Heart left ventricle (tissue), 16 donors: ENCODE results near the gene FOLR2. TPM values are rescaled to one million over a fixed set of nuclear protein-coding genes. Genes with fewer than 3 reads are reported as not detected.

Experiments used
- ATAC-seq, 4 donors: fragments of 200-7000 bp; cut with Tn5 transposase; one replicate each; pipeline ENCODE4 v1.9.1; 2020 to 2022; ENCODE audit warnings: moderate library complexity in 4 of 4, mild to moderate bottlenecking in 3 of 4, moderate number of reproducible peaks in 1 of 4
- DNase-seq, 5 donors: peaks; one replicate each; pipeline ENCODE4 v3.0.0-alpha.2; 2020
- H3K27ac ChIP-seq, 12 donors: fragments of 200-600 bp; sonication (generic) in 4 of 12; one replicate each; pipeline versions ENCODE4 v1.5.0 to v1.8.0; 2016 to 2022; ENCODE audit warnings: mild to moderate bottlenecking in 2 of 12
- H3K27me3 ChIP-seq, 9 donors: fragments of 200-600 bp; sonication (generic) in 2 of 9; one replicate each; pipeline versions ENCODE4 v1.5.1 to v1.8.0; 2016 to 2022; ENCODE audit warnings: mild to moderate bottlenecking in 3 of 9
- H3K36me3 ChIP-seq, 9 donors: fragments of 200-600 bp; sonication (generic) in 2 of 9; one replicate each; pipeline versions ENCODE4 v1.5.0 to v1.8.0; 2018 to 2022; ENCODE audit warnings: mild to moderate bottlenecking in 2 of 9
- H3K4me1 ChIP-seq, 12 donors: fragments of 200-600 bp; sonication (generic) in 4 of 12; one replicate each; pipeline versions ENCODE4 v1.5.0 to v1.8.0; 2016 to 2022; ENCODE audit warnings: mild to moderate bottlenecking in 3 of 12
- H3K4me3 ChIP-seq, 12 donors: fragments of 200-600 bp; sonication (generic) in 4 of 12; one replicate each; pipeline versions ENCODE4 v1.5.0 to v1.8.0; 2017 to 2022; ENCODE audit warnings: mild to moderate bottlenecking in 9 of 12, moderate library complexity in 4 of 12
- H3K9me3 ChIP-seq, 12 donors: fragments of 200-600 bp; sonication (generic) in 4 of 12; one replicate each; pipeline versions ENCODE4 v1.5.0 to v1.8.0; 2016 to 2022; ENCODE audit warnings: mild to moderate bottlenecking in 1 of 12
- CTCF ChIP-seq, 12 donors: fragments of 200-600 bp; sonication (generic) in 4 of 12; IDR thresholded peaks; one replicate each; pipeline versions ENCODE4 v1.5.0 to v1.8.0; 2018 to 2022; ENCODE audit warnings: antibody characterized with exemption in 12 of 12, mild to moderate bottlenecking in 5 of 12
- POLR2A ChIP-seq, 2 donors: fragments of 450-650 bp; IDR thresholded peaks; one replicate each; pipeline ENCODE4 v1.6.1; 2017; ENCODE audit warnings: antibody characterized with exemption in 2 of 2, mild to moderate bottlenecking in 2 of 2, moderate library complexity in 2 of 2
- WGBS, 4 donors: extraction: QIAGEN DNeasy Blood & Tissue Kit in 2 of 4; methylation state at CpG; one replicate each; pipeline versions ENCODE4 v1.1.5 to v1.1.7; 2013 to 2018; 5-methylcytosine and 5-hydroxymethylcytosine counted together
- intact Hi-C, 10 donors: fragments of 100-400 bp; cut with DNase I; formaldehyde crosslinking; loops; one replicate each; pipeline versions ENCODE4 v1.11.1 to v1.14.2; 2022
- polyA plus RNA-seq, 2 donors: library from polyadenylated mRNA; stranded (reverse); fragments of 200-250 nt; gene quantifications; one replicate each; pipeline ENCODE4 v1.2.3, GENCODE V29; 2013
- total RNA-seq, 9 donors: library from RNA; depleted of rRNA in 2 of 9; stranded (reverse); fragments of >200 nt in 2 of 9; fragmentation: NEBNext Ultra II Directional in 3 of 9; extraction: Animal tissue kit (Norgen Biotek cat#: 25700) in 3 of 9; gene quantifications; one replicate each; pipeline versions ENCODE4 v1.1.0 to v1.2.4, GENCODE V29; 2016 to 2023
- donor health status: ischemic (EF 13 %, LVEDD 7.1; RV severe dilation, severe dysfunction).
- donor health status: healthy with polysubstance abuse.
- donor health status: DM: no; HTN: yes; CAD: no.
- donor health status: DM: no; HTN: no; CAD: no.
- donor health status: ischemic (EF 25% LVEDD 6.9; RV normal size, moderate dysfunction).
- donor health status: ischemic (EF 25% LVEDD 5.7; RV mildly dilated, moderate dysfunction).
- donor health status: healthy.
- donor health status: DM: yes; HTN: yes; CAD: no.
- donor health status: ischemic (EF 35%, LVEDD 5.7; RV mildly dilated, moderate dysfunction).
- donor health status: nonischemic (EF 11% LVEDD 7.7; RV severe dilation, severe dysfunction).
- donor health status: DM: yes; HTN: yes; CAD: no.
- donor health status: PGD.
- donor health status: ischemic (EF 29% LVEDD 5.4; RV normal size, mild dysfunction).
- donor health status: nonischemic (EF 23%, LVEDD 6.1; RV moderate dilation, normal function).

The FOLR2 gene
- total and polyA plus RNA-seq, 11 donors, result 5.0 to 136 (median 14.6) TPM

- Histone ChIP-seq H3K36me3 (peaks cover 0 to 81% (median 78%) of the 10 kb centered on the region in 9 donors), H3K27me3 (no peaks in the 10 kb centered on the region), H3K9me3 (no peaks in the 10 kb centered on the region), H3K27ac (no peak overlapping the region), H3K4me1 (peaks cover 0 to 46% (median 16%) of the 10 kb centered on the region in 12 donors), H3K4me3 (no peak overlapping the region)
- TF ChIP-seq POLR2A (IDR thresholded peaks at IDR 0.05), result no peak
- TF ChIP-seq CTCF (IDR thresholded peaks at IDR 0.05), result no peak
- WGBS, 4 donors, result 92 to 95% (median 94%) methylated on average over 18 to 21 of the region's 21 CpGs
- ATAC-seq (no peak), DNase-seq (no peak)
- intact Hi-C loops, result loop anchor here in 3 of 10 donors (10.0 kb wide), 2 partner anchors 185 to 215 kb away; no protein-coding TSS in a partner anchor
Measured at GRCh38 chr11:72229925-72230763, 13.6 kb downstream of the FOLR2 start.

- ATAC-seq (peak in 1 of 4 donors; percentile 2), DNase-seq (no peak)
- no peak overlapping the region for H3K4me3 ChIP-seq
- H3K4me1 ChIP-seq, result peaks cover 0 to 38% (median 12%) of the 10 kb centered on the region in 12 donors
- H3K27ac ChIP-seq, result peak overlapping the region in 6 of 12 donors; percentile 18 to 66 (median 35)
- H3K36me3 ChIP-seq, result peaks cover 0 to 89% (median 85%) of the 10 kb centered on the region in 9 donors
- TF ChIP-seq CTCF (IDR thresholded peaks at IDR 0.05), result no peak
- no peak for TF ChIP-seq POLR2A (IDR thresholded peaks at IDR 0.05)
- intact Hi-C loops, result loop anchor here in 1 of 10 donors (10.0 kb wide), 1 partner anchor 184 kb away; no protein-coding TSS in a partner anchor
- WGBS, 4 donors, result 85 to 91% (median 87%) methylated on average over 10 to 18 of the region's 18 CpGs
- no peaks in the 10 kb centered on the region for H3K9me3 ChIP-seq
- no peaks in the 10 kb centered on the region for H3K27me3 ChIP-seq
Measured at GRCh38 chr11:72230764-72231365, 14.3 kb downstream of the FOLR2 start.

GRCh38 chr11:72231396-72232259, 15.0 kb downstream of the FOLR2 start:
- 66 to 75% (median 70%) methylated on average over 7 to 9 of the region's 9 CpGs for WGBS, 4 donors
- ATAC-seq (peak; percentile 40 to 62 (median 52)), DNase-seq (peak in 4 of 5 donors; percentile 63 to 77 (median 68))
- H3K4me3 ChIP-seq, result no peak overlapping the region
- no peaks in the 10 kb centered on the region for H3K9me3 ChIP-seq
- peaks cover 0 to 96% (median 93%) of the 10 kb centered on the region in 9 donors for H3K36me3 ChIP-seq
- intact Hi-C loops, result loop anchor here in 1 of 10 donors (10.0 kb wide), 1 partner anchor 183 kb away; no protein-coding TSS in a partner anchor
- TF ChIP-seq POLR2A (IDR thresholded peaks at IDR 0.05) (no peak), CTCF (IDR thresholded peaks at IDR 0.05) (no peak)
- H3K4me1 ChIP-seq, result peaks cover 0 to 35% (median 9%) of the 10 kb centered on the region in 12 donors
- H3K27ac ChIP-seq, result peak overlapping the region in 4 of 12 donors; percentile 18 to 66 (median 28)
- H3K27me3 ChIP-seq, result no peaks in the 10 kb centered on the region
